AG04450 (cell line): Measurements from ENCODE around the gene RAB11A. TPM values are rescaled to one million over a fixed set of nuclear protein-coding genes. Genes with fewer than 3 reads are reported as not detected.

Source experiments
- CTCF ChIA-PET: fragments of 300-600, 350-600 bp; formaldehyde crosslinking; extraction: SDS; loops from one replicate; lab custom pipeline; 2022; ENCODE audit warnings: antibody characterized with exemption, inconsistent platforms; lab: Charles Lee
- POLR2A ChIA-PET: fragments of 350-600 bp; formaldehyde crosslinking; extraction: SDS; loops from one replicate; lab custom pipeline; 2021; ENCODE audit warnings: antibody characterized with exemption, inconsistent platforms; lab: Yijun Ruan, JAX
- DNase-seq: peaks from one replicate; pipeline ENCODE4 v3.0.0-alpha.2; 2011; ENCODE audit warnings: low read depth, low spot score
- H3K27ac ChIP-seq: one replicate; pipeline ENCODE4 v1.5.1; 2012; ENCODE audit warnings: low read depth, low read length, control low read depth
- H3K27me3 ChIP-seq: one replicate; pipeline ENCODE4 v1.6.0; 2012; ENCODE audit warnings: low read length; ENCODE audit not compliant: control insufficient read depth, insufficient read depth
- H3K4me3 ChIP-seq: 2 replicates; pipeline ENCODE4 v1.5.1; 2011; ENCODE audit warnings: mild to moderate bottlenecking, low read depth, low read length, control low read depth
- H3K9me3 ChIP-seq: 2 replicates; pipeline ENCODE4 v1.5.1; 2012; ENCODE audit warnings: low read length; ENCODE audit not compliant: control insufficient read depth, insufficient read depth
- polyA plus RNA-seq: library from polyadenylated mRNA; depleted of rRNA; stranded (reverse); fragments of >200 nt; gene quantifications from 2 replicates; pipeline ENCODE4 v1.2.3, GENCODE V29; 2011
- TF ChIP-seq, protein P1 (sequence below): IDR thresholded peaks from 2 replicates; pipeline ENCODE4 v1.5.1; 2011; ENCODE audit warnings: low read depth, low read length, control low read depth, inconsistent platforms

The RAB11A gene
- polyA plus RNA-seq, 1 experiment, result 399 TPM

DNA sequence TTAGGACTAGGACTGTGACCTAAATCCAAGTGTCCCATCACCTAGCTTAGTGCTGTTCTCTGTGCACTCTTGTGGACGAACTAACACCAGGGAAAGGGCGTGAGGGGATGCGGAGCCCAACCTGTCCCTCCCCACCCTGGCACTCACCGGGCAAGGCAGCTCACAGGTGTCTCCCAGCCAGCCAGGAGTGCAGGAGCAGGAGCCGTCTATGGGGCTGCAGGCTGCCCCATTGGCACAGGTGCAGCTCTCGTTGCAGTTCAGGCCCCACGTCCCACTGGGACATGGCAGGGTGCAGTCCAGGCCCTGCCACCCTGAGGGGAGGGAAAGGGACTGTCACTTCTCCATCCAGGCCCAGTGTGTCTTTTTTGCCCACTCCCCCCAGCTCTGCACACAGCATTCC, 60.3 kb downstream of the RAB11A start:
- POLR2A ChIA-PET, result no interaction called here
- Histone ChIP-seq H3K4me3 (no peak overlapping the region), H3K9me3 (no peaks in the 10 kb centered on the region), H3K27ac (no peak overlapping the region), H3K27me3 (peaks cover 9% of the 10 kb centered on the region)
- no peak for DNase-seq
- CTCF ChIA-PET, result no interaction called here
- TF ChIP-seq, protein P1, sequence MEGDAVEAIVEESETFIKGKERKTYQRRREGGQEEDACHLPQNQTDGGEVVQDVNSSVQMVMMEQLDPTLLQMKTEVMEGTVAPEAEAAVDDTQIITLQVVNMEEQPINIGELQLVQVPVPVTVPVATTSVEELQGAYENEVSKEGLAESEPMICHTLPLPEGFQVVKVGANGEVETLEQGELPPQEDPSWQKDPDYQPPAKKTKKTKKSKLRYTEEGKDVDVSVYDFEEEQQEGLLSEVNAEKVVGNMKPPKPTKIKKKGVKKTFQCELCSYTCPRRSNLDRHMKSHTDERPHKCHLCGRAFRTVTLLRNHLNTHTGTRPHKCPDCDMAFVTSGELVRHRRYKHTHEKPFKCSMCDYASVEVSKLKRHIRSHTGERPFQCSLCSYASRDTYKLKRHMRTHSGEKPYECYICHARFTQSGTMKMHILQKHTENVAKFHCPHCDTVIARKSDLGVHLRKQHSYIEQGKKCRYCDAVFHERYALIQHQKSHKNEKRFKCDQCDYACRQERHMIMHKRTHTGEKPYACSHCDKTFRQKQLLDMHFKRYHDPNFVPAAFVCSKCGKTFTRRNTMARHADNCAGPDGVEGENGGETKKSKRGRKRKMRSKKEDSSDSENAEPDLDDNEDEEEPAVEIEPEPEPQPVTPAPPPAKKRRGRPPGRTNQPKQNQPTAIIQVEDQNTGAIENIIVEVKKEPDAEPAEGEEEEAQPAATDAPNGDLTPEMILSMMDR, result no peak

- CTCF ChIA-PET, result no interaction called here
- POLR2A ChIA-PET, result no interaction called here
These were observed 60.8 kb downstream of the RAB11A start for GRCh38 chr15:65930134-65930533.

GRCh38 chr15:65931221-65931620, 61.9 kb downstream of the RAB11A start:
- CTCF ChIA-PET, result no interaction called here
- H3K27me3 ChIP-seq, result peaks cover 9% of the 10 kb centered on the region
- POLR2A ChIA-PET, result no interaction called here

More at GRCh38 chr15:65930134-65930533, 60.8 kb downstream of the RAB11A start:
- TF ChIP-seq, protein P1, result no peak
- H3K9me3 ChIP-seq, result no peaks in the 10 kb centered on the region
- H3K4me3 ChIP-seq, result no peak overlapping the region
- no peak overlapping the region for H3K27ac ChIP-seq
- DNase-seq, result no peak
- peaks cover 9% of the 10 kb centered on the region for H3K27me3 ChIP-seq

GRCh38 chr15:65935391-65935790, 66.1 kb downstream of the RAB11A start:
- CTCF ChIA-PET, result no interaction called here
- TF ChIP-seq, protein P1, result no peak
- Histone ChIP-seq H3K9me3 (no peaks in the 10 kb centered on the region), H3K27ac (no peak overlapping the region), H3K4me3 (no peak overlapping the region), H3K27me3 (peaks cover 6% of the 10 kb centered on the region)
- POLR2A ChIA-PET, result no interaction called here
- no peak for DNase-seq

More at GRCh38 chr15:65931221-65931620, 61.9 kb downstream of the RAB11A start:
- TF ChIP-seq, protein P1, result no peak
- Histone ChIP-seq H3K27ac (no peak overlapping the region), H3K4me3 (no peak overlapping the region), H3K9me3 (no peaks in the 10 kb centered on the region)
- DNase-seq, result no peak

DNA sequence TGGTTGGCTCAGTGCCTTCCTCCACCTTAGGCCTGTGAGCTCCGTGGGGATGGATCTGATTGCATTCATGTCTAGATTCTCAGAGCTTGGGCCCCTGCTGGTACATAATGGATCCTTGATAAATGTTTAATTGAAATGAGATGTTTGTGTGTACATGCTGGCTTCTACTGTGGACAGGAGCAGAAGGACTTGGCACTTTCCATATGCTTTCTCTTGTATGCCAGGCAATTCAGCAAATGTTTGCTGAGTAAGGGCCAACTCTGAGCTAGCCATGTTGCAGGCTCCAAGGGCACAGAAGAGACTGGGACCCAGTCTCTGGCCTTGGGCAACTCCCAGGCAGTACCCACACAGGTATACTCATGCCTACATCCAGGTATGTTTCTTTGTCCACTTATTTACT, 67.0 kb downstream of the RAB11A start:
- ChIA-PET POLR2A (no interaction called here), CTCF (no interaction called here)
- H3K4me3 ChIP-seq, result no peak overlapping the region
- H3K9me3 ChIP-seq, result no peaks in the 10 kb centered on the region
- H3K27me3 ChIP-seq, result peaks cover 7% of the 10 kb centered on the region
- TF ChIP-seq, protein P1, result no peak
- no peak for DNase-seq
- H3K27ac ChIP-seq, result no peak overlapping the region
